Large intestine (tissue), 3 donors: Measurements from ENCODE around the gene YTHDF1. TPM values are rescaled to one million over a fixed set of nuclear protein-coding genes. Genes with fewer than 3 reads are reported as not detected.

Source experiments
- DNase-seq, 2 donors: peaks; one replicate each; pipeline versions ENCODE4 v3.0.0 to v3.0.0-alpha.2; 2013
- H3K27ac ChIP-seq: one replicate; pipeline ENCODE4 v1.5.1; 2013; ENCODE audit warnings: low read length
- H3K27me3 ChIP-seq: 2 replicates; pipeline ENCODE4 v1.6.1; 2013; ENCODE audit warnings: low read length; ENCODE audit not compliant: control insufficient read depth, insufficient read depth
- H3K36me3 ChIP-seq: 2 replicates; pipeline ENCODE4 v1.6.1; 2013; ENCODE audit warnings: low read length; ENCODE audit not compliant: control insufficient read depth, insufficient read depth
- H3K4me1 ChIP-seq: one replicate; pipeline ENCODE4 v1.6.1; 2013; ENCODE audit warnings: low read length; ENCODE audit not compliant: control insufficient read depth, insufficient read depth
- H3K4me3 ChIP-seq: one replicate; pipeline ENCODE4 v1.5.1; 2013; ENCODE audit warnings: low read length
- H3K9me3 ChIP-seq: one replicate; pipeline ENCODE4 v1.6.1; 2013; ENCODE audit warnings: mild to moderate bottlenecking, low read depth, low read length, moderate library complexity; ENCODE audit not compliant: control insufficient read depth
- WGBS: methylation state at CpG from one replicate; pipeline ENCODE4 v1.1.5; 2013; ENCODE audit warnings: low lambda C conversion rate; ENCODE audit not compliant: insufficient coverage; 5-methylcytosine and 5-hydroxymethylcytosine counted together
- polyA plus RNA-seq: library from polyadenylated mRNA; unstranded; fragments of 120-200 nt; gene quantifications from one replicate; pipeline ENCODE4 v1.2.1, GENCODE V29; 2013

Gene YTHDF1
- polyA plus RNA-seq, 1 donor: 35.4 TPM

GRCh38 chr20:63194007-63194796, 21.7 kb downstream of the YTHDF1 start:
- Histone ChIP-seq H3K36me3 (peaks cover 28% of the 10 kb centered on the region), H3K4me3 (no peak overlapping the region), H3K9me3 (no peaks in the 10 kb centered on the region), H3K27ac (no peak overlapping the region), H3K4me1 (no peaks in the 10 kb centered on the region), H3K27me3 (no peaks in the 10 kb centered on the region)
- DNase-seq: no peak
- no CpG with 5 or more reads among the region's 14 CpGs for WGBS

- Histone ChIP-seq H3K27ac (no peak overlapping the region), H3K9me3 (no peaks in the 10 kb centered on the region), H3K4me1 (no peaks in the 10 kb centered on the region), H3K4me3 (no peak overlapping the region), H3K27me3 (no peaks in the 10 kb centered on the region), H3K36me3 (peaks cover 23% of the 10 kb centered on the region)
- no CpG with 5 or more reads among the region's 21 CpGs for WGBS
- no peak for DNase-seq
Observed at GRCh38 chr20:63192721-63193120, 23.2 kb downstream of the YTHDF1 start.

- H3K27ac ChIP-seq: no peak overlapping the region
- WGBS: no CpG with 5 or more reads among the region's 14 CpGs
- no peak for DNase-seq
- H3K4me3 ChIP-seq: no peak overlapping the region
- H3K9me3 ChIP-seq: no peaks in the 10 kb centered on the region
- H3K4me1 ChIP-seq: no peaks in the 10 kb centered on the region
- H3K36me3 ChIP-seq: peaks cover 10% of the 10 kb centered on the region
- no peaks in the 10 kb centered on the region for H3K27me3 ChIP-seq
Observed at GRCh38 chr20:63191400-63191799, 24.5 kb downstream of the YTHDF1 start.

GRCh38 chr20:63190828-63191227, 25.1 kb downstream of the YTHDF1 start:
- Histone ChIP-seq H3K4me1 (no peaks in the 10 kb centered on the region), H3K9me3 (no peaks in the 10 kb centered on the region), H3K27ac (no peak overlapping the region), H3K36me3 (peaks cover 9% of the 10 kb centered on the region), H3K4me3 (no peak overlapping the region), H3K27me3 (no peaks in the 10 kb centered on the region)
- no peak for DNase-seq
- WGBS: no CpG with 5 or more reads among the region's 20 CpGs

GRCh38 chr20:63189846-63190559, 25.9 kb downstream of the YTHDF1 start:
- Histone ChIP-seq H3K27me3 (no peaks in the 10 kb centered on the region), H3K36me3 (peaks cover 3% of the 10 kb centered on the region), H3K9me3 (no peaks in the 10 kb centered on the region), H3K4me3 (no peak overlapping the region), H3K4me1 (no peaks in the 10 kb centered on the region), H3K27ac (no peak overlapping the region)
- no peak for DNase-seq
- no CpG with 5 or more reads among the region's 17 CpGs for WGBS

GRCh38 chr20:63189322-63189642, 26.6 kb downstream of the YTHDF1 start:
- H3K36me3 ChIP-seq: no peaks in the 10 kb centered on the region
- no peak for DNase-seq

GRCh38 chr20:63188641-63189321, 27.1 kb downstream of the YTHDF1 start:
- 40% methylated on average over 1 of the region's 15 CpGs for WGBS
- no peak overlapping the region for H3K4me3 ChIP-seq
- no peak for DNase-seq

More at GRCh38 chr20:63189322-63189642, 26.6 kb downstream of the YTHDF1 start:
- no peaks in the 10 kb centered on the region for H3K9me3 ChIP-seq
- no peak overlapping the region for H3K27ac ChIP-seq
- H3K27me3 ChIP-seq: no peaks in the 10 kb centered on the region
- no peaks in the 10 kb centered on the region for H3K4me1 ChIP-seq
- H3K4me3 ChIP-seq: no peak overlapping the region
- no CpG with 5 or more reads among the region's 5 CpGs for WGBS

GRCh38 chr20:63188159-63188442, 27.8 kb downstream of the YTHDF1 start:
- no peaks in the 10 kb centered on the region for H3K4me1 ChIP-seq
- DNase-seq: no peak
- no peaks in the 10 kb centered on the region for H3K9me3 ChIP-seq
- no CpG with 5 or more reads among the region's 13 CpGs for WGBS
- H3K27me3 ChIP-seq: peaks cover 2% of the 10 kb centered on the region
- no peaks in the 10 kb centered on the region for H3K36me3 ChIP-seq
- no peak overlapping the region for H3K27ac ChIP-seq
- H3K4me3 ChIP-seq: no peak overlapping the region

More at GRCh38 chr20:63188641-63189321, 27.1 kb downstream of the YTHDF1 start:
- Histone ChIP-seq H3K36me3 (no peaks in the 10 kb centered on the region), H3K27me3 (no peaks in the 10 kb centered on the region), H3K9me3 (no peaks in the 10 kb centered on the region), H3K4me1 (no peaks in the 10 kb centered on the region), H3K27ac (no peak overlapping the region)

- no CpG with 5 or more reads among the region's 7 CpGs for WGBS
- peaks cover 7% of the 10 kb centered on the region for H3K27me3 ChIP-seq
- no peak overlapping the region for H3K4me3 ChIP-seq
- no peaks in the 10 kb centered on the region for H3K9me3 ChIP-seq
- no peaks in the 10 kb centered on the region for H3K4me1 ChIP-seq
- DNase-seq: no peak
- H3K36me3 ChIP-seq: no peaks in the 10 kb centered on the region
- H3K27ac ChIP-seq: no peak overlapping the region
Observed at GRCh38 chr20:63187338-63188158, 28.4 kb downstream of the YTHDF1 start.
